K562 (cell line): ENCODE results near the gene BMF. TPM values are rescaled to one million over a fixed set of nuclear protein-coding genes. Genes with fewer than 3 reads are reported as not detected.

Source experiments
- ATAC-seq: fragments of 200-7000 bp; cut with Tn5 transposase; 3 replicates; pipeline ENCODE4 v1.9.1; 2020; ENCODE audit warnings: moderate library complexity
- BruUV-seq: library from RNA; stranded (reverse); fragments of 400-500 nt; replicated peaks from 2 replicates; lab custom pipeline; 2021; lab: Mats Ljungman, UMichigan
- CTCF ChIA-PET: fragments of 300-600 bp; formaldehyde crosslinking; extraction: SDS; loops from one replicate; lab custom pipeline; 2021; ENCODE audit warnings: low intra/inter-chr PET ratio; lab: Yijun Ruan, JAX
- POLR2A ChIA-PET: fragments of 300-600, 350-650 bp; sonication (Branson Sonifier 250); formaldehyde crosslinking; extraction: SDS; loops from one replicate; lab custom pipeline; 2021; ENCODE audit warnings: antibody characterized with exemption, inconsistent platforms; lab: Yijun Ruan, JAX
- DNase-seq, 4 experiments: peaks; one replicate each; pipeline versions ENCODE4 v3.0.0 to v3.0.0-alpha.2; 2011 to 2018; ENCODE audit warnings: low spot score in 3 of 4, mixed read lengths in 3 of 4; ENCODE audit errors: extremely low read depth in 1 of 4
- FAIRE-seq: peaks from 2 replicates; lab custom pipeline; 2011; peaks lifted over from hg19 to GRCh38; lab: Jason Lieb, UNC
- H2AFZ ChIP-seq: 2 replicates; pipeline ENCODE4 v1.6.0; 2011; ENCODE audit warnings: low read depth, low read length, control low read depth, inconsistent platforms
- H3K27ac ChIP-seq: fragments of 200-600 bp; 3 replicates; pipeline ENCODE4 v1.8.0; 2011; ENCODE audit warnings: low read depth, mild to moderate bottlenecking, control low read depth, inconsistent platforms, low read length, moderate library complexity, mixed read lengths; ENCODE audit errors: extremely low read depth
- H3K27me3 ChIP-seq, 2 experiments: fragments of 300-600 bp in 1 of 2; 2 replicates in 1 of 2; 3 replicates in 1 of 2; pipeline versions ENCODE4 v1.6.0 to v1.8.0; 2011; ENCODE audit warnings: inconsistent platforms in 2 of 2, low read length in 2 of 2, mild to moderate bottlenecking in 1 of 2, mixed read lengths in 1 of 2, moderate library complexity in 1 of 2; ENCODE audit not compliant: control insufficient read depth in 2 of 2, insufficient read depth in 2 of 2
- H3K36me3 ChIP-seq: fragments of 300-600 bp; 3 replicates; pipeline ENCODE4 v1.8.0; 2011; ENCODE audit warnings: mild to moderate bottlenecking, low read length, inconsistent platforms; ENCODE audit not compliant: control insufficient read depth, insufficient read depth
- H3K4me1 ChIP-seq, 2 experiments: fragments of 200-600 bp in 1 of 2; replicated peaks in 1 of 2; 2 replicates in 1 of 2; 3 replicates in 1 of 2; pipeline versions ENCODE4 v1.5.1 to v1.8.0; 2011; ENCODE audit warnings: inconsistent platforms in 2 of 2, low read length in 2 of 2, mild to moderate bottlenecking in 1 of 2, mixed read lengths in 1 of 2, moderate library complexity in 1 of 2; ENCODE audit not compliant: control insufficient read depth in 2 of 2, insufficient read depth in 2 of 2
- H3K4me2 ChIP-seq: 2 replicates; pipeline ENCODE4 v1.6.1; 2011; ENCODE audit warnings: low read length, control low read depth, inconsistent platforms, mixed read lengths; ENCODE audit not compliant: insufficient read depth
- H3K4me3 ChIP-seq: fragments of 200-600 bp; sonication (generic), shearing (Covaris generic); 2 replicates; pipeline ENCODE4 v1.5.1; 2016; ENCODE audit warnings: control low read depth, inconsistent platforms
- H3K79me2 ChIP-seq: fragments of 200-600 bp; 3 replicates; pipeline ENCODE4 v1.8.0; 2011; ENCODE audit warnings: low read length, inconsistent platforms; ENCODE audit not compliant: control insufficient read depth, insufficient read depth
- H3K9ac ChIP-seq, 2 experiments: 2 replicates each; pipeline versions ENCODE4 v1.6.0 to v1.6.1; 2011; ENCODE audit warnings: low read depth in 2 of 2, low read length in 2 of 2, control low read depth in 1 of 2, inconsistent platforms in 1 of 2, mild to moderate bottlenecking in 1 of 2, mixed read lengths in 1 of 2; ENCODE audit not compliant: insufficient read depth in 1 of 2
- H3K9me1 ChIP-seq: one replicate; pipeline ENCODE4 v1.6.0; 2011; ENCODE audit warnings: inconsistent platforms, mild to moderate bottlenecking, low read length, moderate library complexity; ENCODE audit not compliant: control insufficient read depth, insufficient read depth
- H3K9me3 ChIP-seq: replicated peaks from 2 replicates; pipeline ENCODE4 v1.5.1; 2011; ENCODE audit warnings: low read depth, low read length, inconsistent platforms; ENCODE audit not compliant: control insufficient read depth, insufficient read depth
- H4K20me1 ChIP-seq: replicated peaks from 2 replicates; pipeline ENCODE4 v1.6.1; 2011; ENCODE audit warnings: low read length, inconsistent platforms, mixed read lengths; ENCODE audit not compliant: control insufficient read depth, insufficient read depth
- CLOCK ChIP-seq: fragments of 250-450 bp; sonication (Bioruptor Pico); IDR thresholded peaks from 2 replicates; pipeline ENCODE4 v1.4.0; 2020; ENCODE audit warnings: mild to moderate bottlenecking, moderate library complexity, borderline replicate concordance
- CUX1 ChIP-seq: fragments of 200-800 bp; sonication (Bioruptor generic); IDR thresholded peaks from 2 replicates; pipeline ENCODE4 v1.6.1; 2016; ENCODE audit warnings: missing genetic modification characterization, missing compliant biosample characterization
- TFAP4 ChIP-seq: sonication (generic); formaldehyde crosslinking; IDR thresholded peaks from 2 replicates; pipeline ENCODE4 v1.8.0; 2022; ENCODE audit warnings: missing genetic modification reagents, mild to moderate bottlenecking, moderate library complexity, borderline replicate concordance
- YY1 ChIP-seq, 3 experiments: IDR thresholded peaks; 2 replicates each; pipeline ENCODE4 v1.6.1; 2011; ENCODE audit warnings: low read length in 2 of 3, mild to moderate bottlenecking in 2 of 3, moderate library complexity in 2 of 3, borderline replicate concordance in 1 of 3, control low read depth in 1 of 3, low read depth in 1 of 3; ENCODE audit not compliant: insufficient read depth in 3 of 3, insufficient replicate concordance in 2 of 3, control insufficient read depth in 1 of 3, insufficient read length in 1 of 3; ENCODE audit errors: extremely low read depth in 1 of 3
- ZNF165 ChIP-seq: fragments of 250-450 bp; sonication (Bioruptor Pico); IDR thresholded peaks from 2 replicates; pipeline ENCODE4 v1.4.0; 2020; ENCODE audit warnings: borderline replicate concordance
- ZNF740 ChIP-seq, 3 experiments: fragments of 200-800 bp in 1 of 3; sonication (Bioruptor generic) in 1 of 3; sonication (generic) in 1 of 3; formaldehyde crosslinking in 1 of 3; IDR thresholded peaks; 2 replicates each; pipeline versions ENCODE4 v1.6.1 to v1.8.0; 2016 to 2022; ENCODE audit warnings: mild to moderate bottlenecking in 2 of 3, missing compliant biosample characterization in 2 of 3, missing genetic modification characterization in 2 of 3, missing genetic modification reagents in 1 of 3
- WGBS: fragments of 100-300 bp; shearing (Covaris generic); methylation state at CpG from one replicate; pipeline ENCODE4 v1.1.6; 2016; ENCODE audit warnings: low coverage, mixed read lengths; ENCODE audit not compliant: insufficient coverage; ENCODE audit errors: missing lambda C conversion rate; 5-methylcytosine and 5-hydroxymethylcytosine counted together
- in situ Hi-C: fragments of 300-500 bp; cut with MboI; formaldehyde crosslinking; loops from 4 replicates; pipeline ENCODE4 v1.15.0; 2018; ENCODE audit warnings: inconsistent platforms, mixed read lengths
- intact Hi-C: fragments of 100-400 bp; cut with micrococcal nuclease; formaldehyde crosslinking; loops from 2 replicates; pipeline ENCODE4 v1.14.2; 2022
- polyA plus RNA-seq, 8 experiments: library from polyadenylated mRNA; depleted of rRNA in 4 of 8; stranded (reverse) in 5 of 8; unstranded in 3 of 8; fragments of >200 nt; fragmentation: Nextera tagmentation in 2 of 8; fragmentation: Illumina TruSeq in 1 of 8; extraction: Ambion mirVana in 2 of 8; extraction: Trizol in 1 of 8; gene quantifications; 2 replicates each; pipeline versions ENCODE4 v1.2.1 to v1.2.3, GENCODE V29; 2011 to 2014; ENCODE audit warnings: inconsistent platforms in 1 of 8, missing spikeins in 1 of 8
- total RNA-seq, 7 experiments: library from RNA; depleted of rRNA in 6 of 7; stranded (reverse); fragments of >200 nt in 6 of 7; fragmentation: Illumina TruSeq in 2 of 7; extraction: Trizol in 2 of 7; gene quantifications; 2 replicates each; pipeline versions ENCODE4 v1.2.1 to v1.2.3, GENCODE V29; 2011 to 2021; ENCODE audit warnings: low replicate concordance in 1 of 7

Gene BMF
- total and polyA plus RNA-seq, 9 of the 15 experiments (the other 6 are each of a cell fraction or from before 2014, with no cell fraction given): 0.25 to 0.91 (median 0.59) TPM; not detected in 2

- Histone ChIP-seq H3K9me3 (no peaks in the 10 kb centered on the region), H3K4me2 (peak overlapping the region; percentile 78), H3K36me3 (no peaks in the 10 kb centered on the region), H3K27ac (peak overlapping the region; percentile 78), H3K79me2 (no peaks in the 10 kb centered on the region), H3K27me3 (no peaks in the 10 kb centered on the region), H3K9me1 (no peaks in the 10 kb centered on the region), H3K9ac (peak overlapping the region; percentile 60 to 87; a peak in 3 of 4 replicates), H3K4me3 (no peak overlapping the region), H4K20me1 (no peaks in the 10 kb centered on the region), H2AFZ (peak overlapping the region; percentile 95), H3K4me1 (peaks cover 33 to 54% of the 10 kb centered on the region in 2 experiments)
- intact Hi-C loops (no loop called here), in situ Hi-C loops (no loop called here)
- ATAC-seq (peak; percentile 62), FAIRE-seq (peak; percentile 79), DNase-seq (peak; percentile 51 to 73 (median 54))
- CTCF ChIA-PET: no interaction called here
- POLR2A ChIA-PET: interaction anchor here (0.6 to 4.8 kb wide), 6 partner anchors 9 to 330 kb away, joined by 3 to 30 read pairs (median 7); no protein-coding TSS in a partner anchor
- WGBS: 14% methylated on average over 9 of the region's 10 CpGs
- BruUV-seq: no TSS peak
- 0 out of 2 replicates have a peak, but pooled peaks have one; percentile 51 for TF ChIP-seq CLOCK (CRISPR knock-in tag)
- TF ChIP-seq ZNF165 (CRISPR knock-in tag): no peak
- TF ChIP-seq CUX1: no peak
- 0 out of 2 replicates have a peak, but pooled peaks have one; percentile 3 for TF ChIP-seq TFAP4
- peak in 1 of 3 experiments; percentile 52 for TF ChIP-seq YY1 (IDR thresholded peaks at IDR 0.05; ENCODE audit: borderline replicate concordance in 1 of 3, control insufficient read depth in 1 of 3, extremely low read depth in 1 of 3, insufficient read depth in 3 of 3, insufficient read length in 1 of 3, insufficient replicate concordance in 2 of 3, low read depth in 1 of 3, low read length in 2 of 3)
- TF ChIP-seq ZNF740 (CRISPR knock-in tag; IDR thresholded peaks at IDR 0.05): no peak
- TF ChIP-seq ZNF740 (tag; IDR thresholded peaks at IDR 0.05): no peak; a peak in 1 of 4 replicates
Observed at GRCh38 chr15:40097968-40098476, 10.7 kb downstream of the BMF start.
